GM18526 (cell line): ENCODE results near the gene LMO4.

Source experiments
- POLR2A ChIP-seq: IDR thresholded peaks from 3 replicates; pipeline ENCODE4 v1.6.1; 2011; ENCODE audit not compliant: insufficient read length; ENCODE audit errors: extremely low read depth

The LMO4 gene

GRCh38 chr1:87368907-87369306, 40.2 kb downstream of the LMO4 start:
- no peak for TF ChIP-seq POLR2A

DNA sequence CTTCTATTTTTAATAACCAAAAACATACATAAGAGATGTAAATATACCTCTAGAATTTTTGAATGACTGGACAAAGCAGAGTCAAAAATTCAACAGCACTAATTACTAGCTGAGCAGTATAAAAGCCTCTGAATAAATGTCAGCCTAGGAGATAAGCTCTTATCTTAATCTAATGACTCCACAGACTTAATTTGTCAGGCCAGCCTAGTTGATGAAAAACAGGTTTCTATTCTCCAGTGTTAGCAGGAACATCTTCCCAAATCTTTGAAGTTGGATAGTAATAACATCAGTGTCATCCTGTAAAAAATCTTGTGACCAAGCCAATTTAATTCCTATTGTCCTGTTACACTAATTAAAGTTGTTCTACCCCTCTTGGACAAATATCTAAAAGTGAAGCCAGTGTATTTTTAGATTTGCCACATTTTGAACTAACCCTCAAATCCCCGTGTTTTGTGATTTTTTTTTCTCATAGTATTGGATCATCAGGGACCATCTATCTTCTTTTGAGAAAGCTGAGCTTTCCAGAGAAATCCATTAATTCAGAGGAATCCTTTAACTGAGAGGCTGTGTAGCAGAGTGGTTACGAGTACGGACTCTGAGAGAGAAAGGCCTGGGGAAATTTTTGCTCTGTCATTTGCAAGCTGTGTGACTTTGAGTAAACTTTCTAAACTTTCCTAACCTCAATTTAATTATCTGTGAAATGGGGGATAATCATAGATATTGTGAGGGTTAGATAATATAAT, 41.2 kb downstream of the LMO4 start:
- no peak for TF ChIP-seq POLR2A

DNA sequence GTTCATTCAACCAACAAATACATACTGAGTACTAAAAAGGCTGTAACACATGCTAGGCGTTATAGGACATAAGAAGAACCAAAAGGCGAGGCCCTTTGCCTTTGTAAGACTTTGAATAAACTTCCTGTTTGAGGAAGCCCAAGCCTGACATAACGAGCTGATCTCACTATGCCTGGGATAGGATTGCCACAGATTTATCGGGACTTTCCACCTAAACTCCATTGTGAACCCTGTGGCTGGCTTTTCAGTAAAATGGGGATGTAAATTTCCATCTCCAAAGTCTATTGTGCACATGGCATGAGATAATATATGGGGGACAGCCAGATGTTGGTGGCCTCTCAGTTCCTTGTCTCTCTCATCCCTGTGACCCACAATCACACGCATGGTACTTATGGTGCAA, 41.9 kb downstream of the LMO4 start:
- TF ChIP-seq POLR2A = no peak

DNA sequence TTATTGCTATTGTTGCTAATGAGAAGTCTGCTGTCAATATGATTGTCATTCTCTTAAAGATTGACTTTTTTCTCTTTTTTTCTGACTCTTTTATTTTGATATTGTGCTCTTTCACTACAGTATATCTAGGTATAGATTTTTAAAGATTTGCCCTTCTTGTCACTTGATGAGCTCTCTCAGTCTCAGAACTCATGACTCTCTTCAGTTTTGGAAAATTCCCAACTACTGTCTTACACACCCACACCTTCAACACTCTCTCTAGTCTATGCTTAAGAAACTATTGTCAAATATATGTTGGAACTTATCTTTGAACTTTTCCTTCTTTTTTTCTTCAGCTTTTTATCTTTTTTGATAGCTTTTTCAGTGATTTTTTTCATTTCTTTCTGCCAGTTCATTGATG, 50.6 kb downstream of the LMO4 start:
- TF ChIP-seq POLR2A = no peak

DNA sequence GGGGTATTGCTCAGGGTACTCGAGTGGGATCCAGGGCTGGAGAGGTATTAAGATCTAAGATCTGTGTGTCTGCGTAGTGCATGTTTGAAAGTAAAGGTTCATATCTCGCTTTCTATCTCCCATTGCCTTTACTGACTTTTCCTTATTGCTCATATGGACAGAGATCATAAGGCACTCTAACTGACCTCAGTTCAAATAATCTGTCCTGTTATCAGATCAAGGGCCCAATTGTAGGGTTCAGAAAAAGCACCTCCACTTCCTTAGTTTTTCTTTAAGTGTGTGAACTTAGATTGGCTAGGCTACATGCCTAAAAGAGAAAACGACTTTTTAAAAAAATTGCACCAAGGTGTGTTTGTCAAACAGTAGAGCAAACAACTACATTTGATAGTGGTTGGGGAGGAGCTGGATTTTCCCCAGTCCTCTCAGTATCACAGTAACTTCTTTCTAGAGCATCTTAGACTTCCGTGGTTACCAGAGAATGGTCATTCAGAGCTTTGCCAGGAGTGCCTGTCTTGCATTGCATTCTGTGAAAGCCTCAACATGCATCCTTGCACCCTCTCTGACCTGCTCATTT, 57.6 kb downstream of the LMO4 start:
- TF ChIP-seq POLR2A = no peak

DNA sequence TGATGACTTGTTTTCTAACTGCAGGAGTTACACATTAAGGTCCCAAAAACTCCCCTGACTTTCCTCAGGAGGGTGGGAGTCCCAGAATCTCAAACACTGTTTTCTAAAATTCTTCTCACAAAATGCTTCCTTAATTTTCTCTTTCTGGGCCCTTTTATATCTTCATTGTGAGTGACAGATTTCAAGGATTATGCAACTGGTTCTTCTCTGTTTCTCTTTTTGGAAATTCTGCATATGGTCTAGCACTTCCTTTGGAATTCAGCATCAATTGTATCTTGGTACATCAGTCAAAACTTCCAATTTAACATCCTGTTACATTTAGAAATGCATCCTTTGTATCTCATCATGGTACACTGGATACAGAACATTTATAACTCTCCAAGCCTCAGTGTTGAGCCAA, 59.7 kb downstream of the LMO4 start:
- no peak for TF ChIP-seq POLR2A

GRCh38 chr1:87389011-87389410, 60.3 kb downstream of the LMO4 start:
- no peak for TF ChIP-seq POLR2A

DNA sequence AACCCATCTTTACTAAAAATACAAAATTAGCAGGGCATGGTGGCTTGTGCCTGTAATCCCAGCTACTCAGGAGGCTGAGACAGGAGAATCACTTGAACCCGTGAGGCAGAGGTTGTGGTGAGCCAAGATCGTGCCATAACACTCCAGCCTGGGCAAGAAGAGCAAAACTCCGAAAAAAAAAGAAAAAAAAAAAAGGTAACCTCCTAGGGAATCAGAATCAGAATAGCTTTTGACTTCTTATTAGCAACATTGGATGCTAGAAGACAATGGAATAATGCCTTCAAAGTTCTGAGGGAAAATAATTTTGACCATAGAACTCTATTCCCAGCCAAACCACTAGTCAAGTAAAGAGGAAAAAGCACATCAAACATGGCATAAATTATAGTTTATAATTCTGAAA, 60.9 kb downstream of the LMO4 start:
- no peak for TF ChIP-seq POLR2A

DNA sequence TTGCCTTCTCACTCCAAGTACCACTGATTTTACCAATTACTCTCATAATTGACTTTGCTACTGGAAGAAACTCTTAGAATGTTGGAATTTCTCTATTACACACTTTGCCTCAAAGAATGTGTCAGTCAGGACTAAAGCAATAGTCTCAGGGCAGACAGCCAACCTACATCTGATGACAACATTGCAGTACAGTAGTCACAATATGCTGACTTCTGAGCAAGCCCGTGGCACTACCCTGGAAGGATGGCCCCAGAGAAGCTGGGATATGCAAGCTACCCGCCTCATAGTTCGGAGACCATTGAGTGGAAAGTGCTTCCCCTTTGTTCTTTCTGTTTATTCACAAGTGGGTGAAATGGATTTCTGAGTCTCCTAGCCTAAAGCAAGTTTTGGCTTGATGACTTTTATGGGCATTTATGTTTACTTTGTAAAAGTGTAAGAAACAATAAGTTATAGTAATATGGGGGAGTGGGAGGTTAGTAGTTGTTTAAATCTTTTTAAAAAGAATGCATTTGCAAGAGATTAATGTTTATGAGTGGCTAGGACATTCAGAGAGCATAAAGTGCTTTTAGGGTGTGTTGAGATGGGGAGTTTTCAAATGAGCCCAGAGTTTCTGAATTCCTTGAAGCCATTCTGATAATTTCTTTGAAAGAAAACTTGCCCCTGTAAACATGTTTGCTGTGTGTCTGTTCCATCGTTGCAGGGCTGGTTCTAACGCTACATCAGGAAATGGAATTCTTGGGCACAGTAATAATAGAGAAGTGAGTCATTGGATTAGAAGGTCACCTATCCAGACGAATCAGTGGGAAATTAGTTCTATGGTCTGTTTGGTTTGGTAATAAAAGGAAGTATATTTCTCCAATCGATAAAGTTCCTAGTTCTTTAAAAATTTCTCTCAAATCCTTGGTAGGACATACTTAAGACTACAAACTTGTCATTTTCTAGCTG, 63.8 kb downstream of the LMO4 start:
- no peak for TF ChIP-seq POLR2A

GRCh38 chr1:87393445-87394085, 64.9 kb downstream of the LMO4 start:
- TF ChIP-seq POLR2A = no peak

GRCh38 chr1:87394513-87394912, 65.8 kb downstream of the LMO4 start:
- TF ChIP-seq POLR2A = no peak

GRCh38 chr1:87394982-87395381, 66.3 kb downstream of the LMO4 start:
- no peak for TF ChIP-seq POLR2A
